Stimulated activated CD8-positive, alpha-beta memory T cell treated with anti-CD3 and anti-CD28 coated beads, Interleukin-7, amount 100 ng/mL, for 1 hour (primary cell): ENCODE measurements around the gene MMD.
A peak's percentile ranks its signal among the peaks of the same experiment; 100 is the strongest.
"Not testable (repeated sequence)": the region's sequence is repeated elsewhere in the genome, so short reads cannot be mapped to it uniquely, and the experiment has no call there.

Source experiments
- DNase-seq, 2 donors: peaks; one replicate each; pipeline ENCODE4 v3.0.0-alpha.2; 2020; ENCODE audit warnings: low read depth in 2 of 2

MMD gene

GRCh38 chr17:55421179-55421934 lies at the start of gene MMD:
MMD (minus strand) TSS chr17:55421835; CDS start chr17:55421695, 140 bp downstream.
- DNase-seq: peak in 1 of 2 donors; percentile 5

- no peak for DNase-seq
Observed at GRCh38 chr17:55466671-55467070, 45.0 kb upstream of the MMD start.

GRCh38 chr17:55465771-55466170 lies 44.1 kb upstream of the MMD start:
- not testable (repeated sequence) for DNase-seq

- no peak for DNase-seq
Observed at GRCh38 chr17:55463600-55463999, 42.0 kb upstream of the MMD start.

GRCh38 chr17:55462711-55463110 lies 41.1 kb upstream of the MMD start:
- DNase-seq: no peak

GRCh38 chr17:55462234-55462633 lies 40.6 kb upstream of the MMD start:
- no peak for DNase-seq

GRCh38 chr17:55458978-55459377 lies 37.3 kb upstream of the MMD start:
- no peak for DNase-seq

- DNase-seq: no peak
Observed at GRCh38 chr17:55458287-55458900, 36.8 kb upstream of the MMD start.

- DNase-seq: no peak
Observed at GRCh38 chr17:55456307-55457240, 34.9 kb upstream of the MMD start.

- DNase-seq: no peak
Observed at GRCh38 chr17:55454906-55455474, 33.4 kb upstream of the MMD start.

- no peak for DNase-seq
Observed at GRCh38 chr17:55453839-55454557, 32.4 kb upstream of the MMD start.

GRCh38 chr17:55452139-55452790 lies 30.6 kb upstream of the MMD start:
- no peak for DNase-seq

GRCh38 chr17:55451758-55452138 lies 30.1 kb upstream of the MMD start:
- DNase-seq: no peak

- DNase-seq: no peak
Observed at GRCh38 chr17:55451203-55451641, 29.6 kb upstream of the MMD start.

GRCh38 chr17:55450232-55450825 lies 28.7 kb upstream of the MMD start:
- no peak for DNase-seq

- no peak for DNase-seq
Observed at GRCh38 chr17:55448681-55449080, 27.0 kb upstream of the MMD start.

GRCh38 chr17:55446581-55447205 lies 25.1 kb upstream of the MMD start:
- DNase-seq: no peak

GRCh38 chr17:55446004-55446403 lies 24.4 kb upstream of the MMD start:
- DNase-seq: not testable (repeated sequence)

- DNase-seq: no peak
Observed at GRCh38 chr17:55444471-55445441, 23.1 kb upstream of the MMD start.
